Lung microvascular endothelial cell (primary cell): ENCODE measurements around the gene ENTPD7. TPM values are rescaled to one million over a fixed set of nuclear protein-coding genes. Genes with fewer than 3 reads are reported as not detected.

Source experiments
- DNase-seq, 2 donors: peaks; one replicate each; pipeline versions ENCODE4 v3.0.0 to v3.0.0-alpha.2; 2010; ENCODE audit warnings: low read depth in 2 of 2
- total RNA-seq: library from RNA; depleted of rRNA; stranded (reverse); fragments of >200 nt; gene quantifications from 2 replicates; pipeline ENCODE4 v1.2.1, GENCODE V29; 2014

The ENTPD7 gene
- total RNA-seq, 1 donor from 2014 or later = 16.1 TPM

GRCh38 chr10:99648717-99649116, 10.6 kb upstream of the ENTPD7 start:
- DNase-seq = no peak

GRCh38 chr10:99652800-99653390, 6.4 kb upstream of the ENTPD7 start:
- DNase-seq = no peak

- no peak for DNase-seq
Measured at GRCh38 chr10:99654390-99655175, 4.7 kb upstream of the ENTPD7 start.

- DNase-seq = no peak
Measured at GRCh38 chr10:99656199-99657064, 2.9 kb upstream of the ENTPD7 start.

GRCh38 chr10:99658622-99659030, 683 bp upstream of the ENTPD7 start:
- DNase-seq = peak; percentile 65 to 70

- DNase-seq = no peak
Measured at GRCh38 chr10:99659868-99660366, 608 bp downstream of the ENTPD7 start.

- no peak for DNase-seq
Measured at GRCh38 chr10:99660662-99661376, 1.5 kb downstream of the ENTPD7 start.

- peak; percentile 42 to 88 for DNase-seq
Measured at GRCh38 chr10:99661377-99661763, 2.1 kb downstream of the ENTPD7 start.

GRCh38 chr10:99665304-99665703, 6.0 kb downstream of the ENTPD7 start:
- DNase-seq = no peak

- peak in 1 of 2 donors; percentile 87 for DNase-seq
Measured at GRCh38 chr10:99667108-99667751, 7.9 kb downstream of the ENTPD7 start.

- DNase-seq = no peak
Measured at GRCh38 chr10:99671386-99671785, 12.1 kb downstream of the ENTPD7 start.

- DNase-seq = no peak
Measured at GRCh38 chr10:99672884-99673283, 13.6 kb downstream of the ENTPD7 start.

GRCh38 chr10:99673492-99673891, 14.2 kb downstream of the ENTPD7 start:
- DNase-seq = no peak

- DNase-seq = no peak
Measured at GRCh38 chr10:99674762-99675161, 15.5 kb downstream of the ENTPD7 start.

- DNase-seq = no peak
Measured at GRCh38 chr10:99676426-99676825, 17.1 kb downstream of the ENTPD7 start.

- no peak for DNase-seq
Measured at GRCh38 chr10:99676895-99677294, 17.6 kb downstream of the ENTPD7 start.

- DNase-seq = no peak
Measured at GRCh38 chr10:99678921-99679320, 19.6 kb downstream of the ENTPD7 start.

GRCh38 chr10:99681553-99681952, 22.2 kb downstream of the ENTPD7 start:
- peak; percentile 55 to 96 for DNase-seq

- DNase-seq = peak in 1 of 2 donors; percentile 6
Measured at GRCh38 chr10:99682032-99682431, 22.7 kb downstream of the ENTPD7 start.

GRCh38 chr10:99682752-99683151, 23.4 kb downstream of the ENTPD7 start:
- DNase-seq = peak in 1 of 2 donors; percentile 33

GRCh38 chr10:99685597-99685967, 26.3 kb downstream of the ENTPD7 start:
- no peak for DNase-seq
